Measurements from ENCODE around the gene FBXL20. TPM values are rescaled to one million over a fixed set of nuclear protein-coding genes. Genes with fewer than 3 reads are reported as not detected.
"Not testable (repeated sequence)": the region's sequence is repeated elsewhere in the genome, so short reads cannot be mapped to it uniquely, and the experiment has no call there.

The FBXL20 gene
- total RNA-seq, 1 experiment from 2014 or later: 7.1 TPM

DNA sequence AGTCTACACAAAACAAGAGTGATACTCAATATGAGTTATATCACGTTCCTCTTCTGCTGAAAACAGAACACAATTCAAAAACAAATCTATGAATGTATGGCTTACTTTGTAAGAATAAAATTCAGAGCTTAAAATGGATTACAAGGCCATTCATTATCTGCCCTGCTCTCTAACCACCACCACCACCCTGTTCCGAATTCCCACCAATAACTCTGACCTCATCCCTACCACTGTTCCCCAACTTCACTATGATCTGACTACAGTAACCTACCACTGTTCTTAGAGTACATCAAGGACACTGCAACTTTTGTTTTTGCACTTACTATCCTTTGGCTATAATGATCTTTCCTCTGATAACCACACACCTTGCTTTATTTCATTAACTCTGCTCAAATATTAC lies 21.3 kb downstream of the FBXL20 start:
- DNase-seq (ENCODE audit: low read depth): no peak

DNA sequence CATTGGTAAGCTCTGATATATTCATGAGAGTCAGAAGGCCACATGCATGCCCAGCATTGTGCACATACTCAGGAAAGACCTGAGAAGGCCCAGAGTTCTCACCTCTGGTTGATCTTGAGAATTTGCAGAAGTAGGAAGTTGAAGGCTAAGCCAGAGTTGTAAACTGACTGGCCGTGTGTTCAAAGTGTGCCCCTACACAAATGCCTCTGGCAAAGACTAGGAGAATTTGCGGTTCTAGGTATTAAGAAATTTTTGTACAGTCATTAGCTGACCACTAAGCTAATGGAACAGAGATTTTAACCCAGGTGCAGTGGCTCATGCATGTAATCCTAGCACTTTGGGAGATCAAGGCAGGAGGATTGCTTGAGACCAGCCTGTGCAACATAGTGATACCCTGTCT lies 25.0 kb downstream of the FBXL20 start:
- DNase-seq (ENCODE audit: low read depth): no peak

DNA sequence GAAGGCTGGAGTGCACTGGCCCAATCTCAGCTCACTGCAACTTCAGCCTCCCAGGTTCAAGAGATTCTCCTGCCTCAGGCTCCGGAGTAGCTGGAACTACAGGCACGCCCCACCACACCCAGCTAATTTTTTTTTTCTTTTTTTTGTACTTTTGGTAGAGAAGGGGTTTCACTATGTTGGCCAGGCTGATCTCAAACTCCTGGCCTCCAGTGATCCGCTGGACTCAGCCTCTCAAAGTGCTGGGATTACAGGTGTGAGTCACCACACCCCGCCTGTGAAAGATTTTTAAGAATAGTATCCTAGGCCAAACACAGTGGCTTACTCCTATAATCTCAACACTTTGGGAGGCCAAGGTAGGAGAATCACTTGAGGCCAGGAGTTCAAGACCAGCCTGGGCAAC lies 33.6 kb downstream of the FBXL20 start:
- DNase-seq (ENCODE audit: low read depth): not testable (repeated sequence)

DNA sequence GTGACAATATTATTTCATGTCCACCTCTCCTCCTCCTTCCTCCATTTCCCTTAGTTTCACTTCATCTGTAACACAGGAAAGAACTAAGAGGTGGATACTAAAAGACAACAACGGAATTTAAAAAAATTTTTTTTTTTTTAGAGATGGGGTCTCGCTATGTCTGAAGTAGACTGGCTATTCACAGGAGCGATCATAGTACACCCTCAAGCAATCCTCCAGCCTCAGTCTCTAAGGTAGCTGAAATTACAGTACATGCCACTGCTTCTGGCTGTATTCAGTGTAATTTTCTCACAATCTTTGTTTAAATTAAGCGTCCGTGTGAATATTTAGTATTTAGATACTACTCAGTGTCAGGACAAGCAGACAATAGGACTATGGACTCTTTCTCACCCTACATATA lies 35.6 kb downstream of the FBXL20 start:
- no peak for DNase-seq (ENCODE audit: low read depth)

DNA sequence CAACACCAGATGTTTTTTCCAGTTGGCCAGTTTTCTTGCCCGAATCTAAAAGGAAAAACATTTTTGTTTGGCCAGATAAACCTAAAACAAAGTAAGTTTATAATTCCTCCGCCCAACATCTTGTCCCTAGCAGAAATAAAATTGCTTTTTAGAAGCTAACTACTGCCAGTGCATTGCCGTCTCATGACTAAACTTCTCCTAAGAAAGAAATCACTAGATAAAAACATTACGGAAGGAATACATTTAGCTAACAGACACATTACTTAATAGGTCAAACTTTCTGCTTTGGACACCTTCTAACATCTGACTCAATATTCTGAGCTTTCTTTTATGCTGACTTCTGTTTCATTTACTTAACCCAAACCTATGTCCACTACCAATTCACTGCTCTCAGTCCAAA lies 36.2 kb downstream of the FBXL20 start:
- no peak for DNase-seq (ENCODE audit: low read depth)

DNA sequence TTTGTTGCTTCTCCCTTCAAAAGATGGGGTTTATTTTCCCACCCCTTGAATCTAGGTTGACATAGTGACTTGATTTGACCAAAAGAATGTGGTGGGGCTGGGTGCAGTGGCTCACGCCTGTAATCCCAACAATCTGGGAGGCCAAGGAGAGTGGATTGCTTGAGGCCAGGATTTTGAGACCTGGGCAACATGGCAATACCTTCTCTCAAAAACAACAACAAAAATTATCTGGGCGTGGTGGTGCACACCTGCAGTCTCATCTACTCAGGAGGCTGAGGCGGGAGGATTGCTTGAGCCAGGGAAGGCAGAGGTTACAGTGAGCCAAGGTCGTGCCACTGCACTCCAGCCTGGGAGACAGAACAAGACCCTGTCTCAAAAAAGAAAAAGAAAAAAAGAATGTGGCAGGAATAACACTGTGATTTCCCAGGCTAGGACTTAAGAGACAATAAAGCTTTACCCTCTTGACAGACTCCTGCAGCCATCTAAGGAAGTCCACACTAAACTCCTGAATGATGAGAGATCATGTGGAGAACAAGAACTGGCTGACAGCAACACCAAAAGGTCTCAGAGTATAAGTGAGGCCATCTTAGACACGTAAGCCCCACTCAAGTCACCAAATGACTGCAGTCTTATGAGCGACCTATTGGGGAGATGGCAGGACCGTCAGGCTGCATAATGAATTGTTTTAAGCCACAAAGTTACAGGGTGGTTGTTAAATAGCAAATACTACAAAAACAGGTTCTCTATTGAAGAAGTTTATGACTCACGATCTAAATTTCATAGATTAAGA lies 37.0 kb downstream of the FBXL20 start:
- no peak for DNase-seq (ENCODE audit: low read depth)

DNA sequence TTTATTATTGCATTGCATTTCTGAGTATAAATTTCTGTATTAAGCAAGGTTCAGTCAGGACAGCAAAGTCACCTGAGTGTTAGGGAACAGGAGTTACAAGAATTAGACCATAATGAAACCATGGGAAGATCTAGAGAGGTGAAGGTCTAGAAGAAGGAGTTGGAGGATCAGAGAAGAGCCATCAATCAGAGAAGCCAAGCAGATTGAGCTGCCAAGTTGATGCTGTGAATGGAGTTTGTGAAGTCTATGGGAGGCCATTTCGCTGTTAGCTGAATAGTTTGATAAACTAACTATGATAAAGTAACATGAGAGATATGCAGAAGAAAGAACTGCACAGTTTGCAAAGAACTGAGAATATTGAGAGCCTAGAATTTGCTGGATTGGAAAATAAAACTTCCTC lies 40.4 kb downstream of the FBXL20 start:
- DNase-seq (ENCODE audit: low read depth): no peak

DNA sequence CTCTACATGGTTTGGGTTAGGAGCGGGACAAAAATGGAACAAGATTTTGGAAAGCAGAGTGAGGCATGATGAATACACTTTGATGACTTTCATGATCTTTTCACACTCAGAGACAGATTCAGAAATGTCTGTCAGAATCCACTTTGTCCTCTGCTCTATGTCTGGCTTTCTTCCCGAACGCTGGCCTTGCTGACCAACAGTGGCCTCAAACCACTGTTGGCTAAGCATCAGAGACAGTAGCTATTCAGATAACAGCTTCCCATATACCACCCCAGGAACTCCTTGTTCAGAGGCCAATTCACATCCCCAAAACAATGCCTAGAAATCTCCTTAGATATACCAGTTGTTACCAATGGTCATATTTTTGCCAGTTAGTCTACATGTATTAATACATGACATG lies 40.9 kb downstream of the FBXL20 start:
- no peak for DNase-seq (ENCODE audit: low read depth)

DNA sequence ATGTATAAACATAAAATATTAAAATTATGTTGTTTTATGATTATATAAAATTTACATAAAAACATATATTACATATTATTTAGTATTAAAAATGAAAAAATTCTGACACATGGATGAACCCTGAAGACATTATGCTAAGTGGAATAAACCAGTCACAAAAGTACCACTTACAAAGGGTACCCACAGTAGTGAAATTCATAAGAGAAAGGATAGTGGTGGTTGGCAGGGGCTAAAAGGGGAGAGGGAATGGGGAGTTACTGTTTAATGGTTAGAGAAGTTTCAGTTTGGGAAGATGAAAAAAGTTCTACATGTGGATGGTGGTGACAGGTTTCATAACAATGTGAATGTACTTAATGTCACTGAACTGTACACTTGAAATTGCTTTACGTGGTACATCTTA lies 41.4 kb downstream of the FBXL20 start:
- DNase-seq (ENCODE audit: low read depth): no peak

DNA sequence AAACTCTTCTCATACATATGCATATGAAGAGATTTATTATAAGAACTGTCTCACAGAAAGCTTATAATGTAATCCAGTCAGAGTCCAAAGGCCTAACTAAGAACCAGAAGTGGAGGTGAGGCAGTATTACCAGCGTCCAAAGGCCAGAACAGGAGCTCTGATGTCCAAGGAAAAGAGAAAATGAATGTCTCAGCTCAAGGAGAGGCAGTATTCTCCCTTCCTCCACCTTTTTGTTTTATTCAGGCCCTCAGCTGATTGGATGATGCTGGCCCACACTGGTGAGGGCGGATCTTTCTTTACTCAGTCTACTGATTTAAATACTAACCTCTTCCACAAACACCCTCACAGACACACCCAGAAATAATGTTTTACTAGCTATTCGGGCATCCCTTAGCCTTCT lies 43.4 kb downstream of the FBXL20 start:
- DNase-seq (ENCODE audit: low read depth): no peak

DNA sequence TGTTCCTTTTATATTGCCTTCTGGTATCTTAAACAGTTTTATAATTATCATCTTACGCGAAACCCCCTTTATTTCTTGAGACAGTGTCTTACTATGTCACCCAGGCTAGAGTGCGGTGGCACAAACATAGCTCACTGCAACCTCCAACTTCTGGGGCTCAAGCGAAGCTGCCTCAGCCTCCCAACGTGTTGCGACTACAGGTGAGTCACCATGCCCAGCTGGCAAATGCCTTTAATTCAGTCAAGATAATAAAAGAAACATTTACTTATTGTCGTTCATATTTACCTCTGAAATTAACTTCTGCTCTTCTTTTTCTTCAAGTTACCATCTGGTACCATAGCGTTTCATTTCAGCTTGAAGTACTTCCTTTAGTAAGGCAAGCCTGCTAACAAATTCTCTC lies 43.9 kb downstream of the FBXL20 start:
- DNase-seq (ENCODE audit: low read depth): no peak

DNA sequence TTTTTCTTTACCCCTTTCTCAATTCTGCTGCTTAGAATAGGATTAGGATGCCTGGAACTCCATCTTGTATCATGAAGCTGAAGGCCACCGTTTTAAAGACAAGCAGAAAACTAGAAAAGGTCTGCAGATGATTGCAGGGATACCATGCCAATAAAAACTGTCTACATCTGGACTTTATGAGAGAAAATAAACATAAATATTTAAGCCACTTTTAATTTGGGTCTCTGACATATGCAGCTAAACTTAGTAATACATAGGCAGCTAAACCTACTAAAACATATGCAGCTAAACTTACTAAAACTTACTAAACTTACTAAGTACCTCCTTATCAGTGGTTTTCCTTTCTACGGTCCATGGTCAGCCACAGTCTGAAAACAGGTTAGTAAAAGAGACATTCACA lies 48.4 kb downstream of the FBXL20 start:
- no peak for DNase-seq (ENCODE audit: low read depth)

DNA sequence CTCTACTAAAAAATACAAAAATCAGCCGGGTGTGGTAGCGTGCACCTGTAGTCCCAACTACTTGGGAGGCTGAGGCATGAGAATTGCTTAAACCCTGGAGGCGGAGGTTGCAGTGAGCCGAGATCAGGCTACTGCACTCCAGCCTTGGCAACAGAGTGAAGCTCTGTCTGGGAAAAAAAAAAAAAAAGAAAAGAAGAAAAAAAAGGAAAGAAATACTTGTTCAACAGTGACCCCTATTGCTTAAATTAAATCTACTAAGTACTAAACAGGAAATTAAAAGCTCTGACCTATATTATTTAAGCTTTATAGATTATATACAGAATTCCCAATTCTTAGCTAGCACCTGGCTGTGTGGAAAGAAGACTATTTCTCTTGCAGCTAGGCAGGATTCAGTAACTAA lies 48.9 kb downstream of the FBXL20 start:
- DNase-seq (ENCODE audit: low read depth): no peak

DNA sequence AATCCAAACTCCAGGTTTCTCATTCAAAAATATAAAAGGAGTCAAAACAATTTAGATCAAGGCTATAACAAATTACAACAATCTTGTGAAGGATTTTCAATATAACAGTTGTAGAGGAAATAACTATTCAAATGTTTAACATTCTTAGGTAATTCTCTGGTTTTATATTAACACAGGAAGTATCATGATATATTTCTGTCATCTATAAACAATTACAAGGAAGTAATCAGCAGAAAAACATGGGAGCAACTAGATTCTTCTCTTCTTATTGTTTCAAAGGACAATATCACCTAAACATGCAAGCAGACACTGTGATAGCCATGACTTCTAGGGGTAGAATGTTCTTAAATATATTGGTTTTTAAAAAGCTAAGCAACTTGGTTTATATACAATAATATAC lies 49.9 kb downstream of the FBXL20 start:
- DNase-seq (ENCODE audit: low read depth): no peak

DNA sequence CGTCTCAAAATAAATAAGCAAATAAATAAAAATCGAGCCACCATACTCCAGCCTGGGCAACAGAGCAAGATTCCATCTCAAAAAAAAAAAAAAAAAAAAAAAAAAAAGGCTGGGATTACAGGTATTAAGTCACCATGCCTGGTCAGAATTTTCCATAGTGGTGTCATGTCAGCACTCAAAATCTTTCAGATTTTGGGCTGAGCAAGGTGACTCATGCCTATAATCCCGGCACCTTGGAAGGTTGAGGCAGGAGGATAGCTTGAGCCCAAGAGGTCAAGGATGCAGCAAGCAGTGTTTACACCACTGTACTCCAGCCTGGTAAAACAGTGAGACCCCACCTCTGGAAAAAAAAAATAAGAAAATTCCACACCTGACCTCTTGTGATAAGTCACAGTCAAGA lies 52.2 kb downstream of the FBXL20 start:
- DNase-seq (ENCODE audit: low read depth): no peak

DNA sequence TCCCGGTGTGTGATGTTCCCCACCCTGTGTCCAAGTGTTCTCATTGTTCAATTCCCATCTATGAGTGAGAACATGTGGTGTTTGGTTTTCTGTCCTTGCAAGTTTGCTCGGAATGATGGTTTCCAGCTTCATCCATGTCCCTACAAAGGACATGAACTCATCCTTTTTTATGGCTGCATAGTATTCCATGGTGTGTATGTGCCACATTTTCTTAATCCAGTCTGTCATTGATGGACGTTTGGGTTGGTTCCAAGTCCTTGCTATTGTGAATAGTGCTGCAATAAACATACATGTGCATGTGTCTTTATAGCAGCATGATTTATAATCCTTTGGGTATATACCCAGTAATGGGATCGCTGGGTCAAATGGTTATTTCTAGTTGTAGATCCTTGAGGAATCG lies 54.6 kb downstream of the FBXL20 start:
- not testable (repeated sequence) for DNase-seq (ENCODE audit: low read depth)

DNA sequence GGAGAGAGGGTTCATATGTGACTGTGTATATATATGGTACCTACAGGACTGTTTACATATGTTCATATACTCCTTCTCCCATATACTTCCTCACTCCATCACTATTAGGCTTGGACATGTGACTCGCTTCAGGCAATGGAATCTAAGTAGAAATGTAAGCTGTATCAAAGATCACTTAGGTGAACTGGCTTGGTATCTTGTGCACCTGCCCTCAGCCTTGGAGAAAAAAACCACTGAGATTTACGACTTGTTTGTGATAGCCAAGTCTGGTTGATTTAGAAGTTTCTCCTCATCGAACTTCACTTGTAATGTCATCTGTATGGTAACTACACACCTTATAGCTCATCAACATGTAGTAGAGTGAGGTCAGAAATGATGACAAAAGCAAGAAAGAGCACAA lies 59.9 kb downstream of the FBXL20 start:
- no peak for DNase-seq (ENCODE audit: low read depth)

DNA sequence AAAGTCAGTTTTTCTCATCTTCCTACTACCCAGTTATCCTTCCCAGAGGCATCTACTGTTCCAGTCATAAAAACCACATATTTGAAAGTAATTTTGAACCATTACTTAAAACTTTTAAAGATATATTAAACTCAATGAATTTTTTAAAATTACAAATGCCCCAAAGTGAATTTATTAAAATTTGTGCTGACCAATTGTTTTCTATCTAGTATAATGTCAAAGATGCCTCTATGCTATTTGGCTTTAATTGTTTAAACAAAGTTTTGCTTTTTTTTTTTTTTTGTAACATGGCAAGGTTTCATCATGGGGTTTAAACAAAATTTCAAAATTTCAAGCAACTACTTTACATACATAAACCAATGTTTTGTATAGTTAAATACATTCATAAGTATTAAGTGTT lies 60.7 kb downstream of the FBXL20 start:
- no peak for DNase-seq (ENCODE audit: low read depth)

DNA sequence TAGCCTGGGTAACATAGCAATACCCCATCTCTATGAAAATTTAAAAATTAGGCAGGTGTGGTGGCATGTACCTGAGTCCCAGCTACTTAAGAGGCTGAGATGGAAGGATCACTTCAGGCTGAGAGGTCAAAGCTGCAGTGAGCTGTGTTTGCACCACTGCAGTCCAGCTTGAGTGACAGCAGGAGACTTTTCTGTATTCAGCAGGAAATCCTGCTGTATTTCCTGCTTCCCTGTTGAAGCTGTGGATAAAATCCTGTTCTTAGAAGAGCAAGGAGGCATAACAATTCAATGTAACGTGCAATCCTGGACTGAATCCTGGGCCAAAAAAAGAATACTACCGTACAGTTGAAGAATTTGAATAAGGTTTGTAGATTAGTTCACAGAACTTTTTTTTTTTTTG lies 62.2 kb downstream of the FBXL20 start:
- no peak for DNase-seq (ENCODE audit: low read depth)

DNA sequence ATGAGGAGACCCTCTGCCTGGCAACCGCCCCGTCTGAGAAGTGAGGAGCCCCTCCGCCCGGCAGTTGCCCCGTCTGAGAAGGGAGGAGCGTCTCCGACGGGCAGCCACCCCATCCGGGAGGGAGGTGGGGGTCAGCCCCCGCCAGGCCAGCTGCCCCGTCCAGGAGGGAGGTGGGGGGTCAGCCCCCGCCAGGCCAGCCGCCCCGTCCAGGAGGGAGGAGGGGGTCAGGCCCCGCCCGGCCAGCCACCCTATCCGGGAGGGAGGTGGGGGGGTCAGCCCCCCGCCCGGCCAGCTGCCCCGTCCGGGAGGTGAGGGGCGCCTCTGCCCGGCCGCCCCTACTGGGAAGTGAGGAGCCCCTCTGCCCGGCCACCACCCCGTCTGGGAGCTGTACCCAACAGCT lies 63.8 kb downstream of the FBXL20 start:
- DNase-seq (ENCODE audit: low read depth): not testable (repeated sequence)

DNA sequence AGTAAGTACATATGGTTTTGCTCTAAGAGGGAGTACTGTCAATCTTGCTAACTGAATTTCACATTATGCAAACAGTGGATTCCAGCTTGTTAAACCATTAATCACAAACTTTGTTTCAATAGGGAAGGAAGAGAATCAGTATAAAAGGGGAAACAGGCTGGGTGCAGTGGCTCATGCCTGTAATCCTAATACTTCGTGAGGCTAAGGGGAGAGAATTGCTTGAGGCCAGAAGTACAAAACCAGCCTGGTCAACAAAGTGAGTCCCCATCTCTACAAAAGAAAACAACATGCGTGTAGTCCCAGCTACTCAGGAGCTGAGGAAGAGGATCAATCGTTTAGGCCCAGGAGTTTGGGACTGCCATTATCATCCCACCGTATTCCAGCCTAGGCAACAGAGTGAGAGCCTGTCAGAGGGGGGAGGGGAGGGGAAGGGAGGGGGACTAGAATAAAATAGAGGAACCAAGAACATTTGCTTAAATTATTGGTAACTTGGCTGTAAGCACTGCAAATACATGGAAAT lies 65.7 kb downstream of the FBXL20 start:
- no peak for DNase-seq (ENCODE audit: low read depth)

DNA sequence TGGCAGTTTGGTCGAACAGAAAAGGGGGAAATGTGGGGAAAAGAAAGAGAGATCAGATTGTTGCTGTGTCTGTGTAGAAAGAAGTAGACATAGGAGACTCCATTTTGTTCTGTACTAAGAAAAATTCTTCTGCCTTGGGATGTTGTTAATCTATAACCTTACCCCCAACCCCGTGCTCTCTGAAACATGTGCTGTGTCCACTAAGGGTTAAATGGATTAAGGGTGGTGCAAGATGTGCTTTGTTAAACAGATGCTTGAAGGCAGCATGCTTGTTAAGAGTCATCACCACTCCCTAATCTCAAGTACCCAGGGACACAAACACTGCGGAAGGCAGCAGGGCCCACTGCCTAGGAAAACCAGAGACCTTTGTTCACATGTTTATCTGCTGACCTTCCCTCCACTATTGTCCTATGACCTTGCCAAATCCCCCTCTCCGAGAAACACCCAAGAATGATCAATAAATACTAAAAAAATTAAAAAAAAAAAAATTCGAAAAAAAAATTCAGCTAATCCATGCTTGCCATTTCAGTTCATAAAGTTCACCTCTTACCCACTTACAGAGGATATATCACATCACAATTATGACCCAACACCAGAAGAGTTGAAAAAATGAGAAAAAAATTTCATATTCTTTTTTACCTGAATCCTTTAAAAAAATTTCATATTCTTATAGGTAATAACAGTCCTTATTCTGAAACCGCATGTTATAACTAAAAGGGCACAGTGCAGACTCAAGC lies 67.2 kb downstream of the FBXL20 start:
- DNase-seq (ENCODE audit: low read depth): not testable (repeated sequence)

DNA sequence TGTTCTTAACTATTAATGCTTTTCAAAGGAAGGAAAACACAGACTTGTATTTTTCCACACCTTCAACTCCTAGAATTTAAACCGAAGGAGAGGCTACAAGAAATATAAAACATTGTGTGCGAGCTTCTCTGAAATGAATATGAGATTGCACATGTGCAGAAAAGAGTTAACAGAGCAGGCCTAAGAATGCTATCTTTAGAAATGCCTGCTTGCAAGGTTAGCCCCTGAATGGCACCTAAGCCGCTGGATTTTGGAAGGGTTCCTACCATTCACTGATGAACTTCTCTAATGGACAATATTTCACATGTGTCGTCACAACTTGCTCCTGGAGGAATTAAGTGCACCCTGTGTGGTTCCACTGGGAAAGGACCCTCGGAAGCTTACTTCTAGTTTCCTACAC lies 69.3 kb downstream of the FBXL20 start:
- no peak for DNase-seq (ENCODE audit: low read depth)

Measured in RPMI7951 (cell line).